RWPE1 (cell line): ENCODE data around the gene RAB9A.

Experiments
- CTCF ChIA-PET: fragments of 350-600 bp; sonication (Branson Sonifier 250); formaldehyde crosslinking; extraction: SDS; loops from one replicate; lab custom pipeline; 2021; lab: Yijun Ruan, JAX
- POLR2A ChIA-PET: fragments of 400-600 bp; formaldehyde crosslinking; extraction: SDS; loops from one replicate; lab custom pipeline; 2020; ENCODE audit warnings: antibody characterized with exemption; ENCODE audit not compliant: low non-redundant PET; lab: Yijun Ruan, JAX
- DNase-seq: peaks from one replicate; pipeline ENCODE4 v3.0.0; 2012; ENCODE audit warnings: low spot score
- H3K27ac ChIP-seq: fragments of 450-650 bp; 2 replicates; pipeline ENCODE4 v1.5.1; 2017
- CTCF ChIP-seq: fragments of 450-650 bp; conservative IDR thresholded peaks from 2 replicates; pipeline ENCODE4 v1.5.1; 2017; ENCODE audit warnings: low read depth, mild to moderate bottlenecking

The RAB9A gene

GRCh38 chrX:13697455-13697854 is 8.5 kb downstream of the RAB9A start:
- ChIA-PET POLR2A (no interaction called here), CTCF (no interaction called here)
- no peak for DNase-seq
- no peak overlapping the region for H3K27ac ChIP-seq
- TF ChIP-seq CTCF: no peak

- no peak for TF ChIP-seq CTCF
- no peak for DNase-seq
- ChIA-PET POLR2A (no interaction called here), CTCF (no interaction called here)
- H3K27ac ChIP-seq: no peak overlapping the region
Observed at GRCh38 chrX:13697976-13698375, 9.0 kb downstream of the RAB9A start.

- ChIA-PET POLR2A (no interaction called here), CTCF (interaction anchor here (0.6 kb wide), 1 partner anchor 9 kb away, joined by 3 read pairs; no protein-coding TSS in a partner anchor)
- H3K27ac ChIP-seq: no peak overlapping the region
Observed at GRCh38 chrX:13698432-13698831, 9.5 kb downstream of the RAB9A start.

GRCh38 chrX:13699183-13699826 is 10.4 kb downstream of the RAB9A start:
- H3K27ac ChIP-seq: no peak overlapping the region
- no peak for TF ChIP-seq CTCF
- POLR2A ChIA-PET: no interaction called here
- CTCF ChIA-PET: no interaction called here
- peak; percentile 46 for DNase-seq

More at GRCh38 chrX:13698432-13698831, 9.5 kb downstream of the RAB9A start:
- DNase-seq: no peak
- TF ChIP-seq CTCF: no peak

GRCh38 chrX:13700380-13700779 is 11.5 kb downstream of the RAB9A start:
- ChIA-PET POLR2A (no interaction called here), CTCF (no interaction called here)
- H3K27ac ChIP-seq: no peak overlapping the region
- no peak for DNase-seq
- no peak for TF ChIP-seq CTCF

- no peak for TF ChIP-seq CTCF
- POLR2A ChIA-PET: no interaction called here
- no peak overlapping the region for H3K27ac ChIP-seq
- DNase-seq: no peak
- CTCF ChIA-PET: no interaction called here
Observed at GRCh38 chrX:13702111-13702789, 13.3 kb downstream of the RAB9A start.
